ENCODE data around the gene LGALS14.

LGALS14 gene

DNA sequence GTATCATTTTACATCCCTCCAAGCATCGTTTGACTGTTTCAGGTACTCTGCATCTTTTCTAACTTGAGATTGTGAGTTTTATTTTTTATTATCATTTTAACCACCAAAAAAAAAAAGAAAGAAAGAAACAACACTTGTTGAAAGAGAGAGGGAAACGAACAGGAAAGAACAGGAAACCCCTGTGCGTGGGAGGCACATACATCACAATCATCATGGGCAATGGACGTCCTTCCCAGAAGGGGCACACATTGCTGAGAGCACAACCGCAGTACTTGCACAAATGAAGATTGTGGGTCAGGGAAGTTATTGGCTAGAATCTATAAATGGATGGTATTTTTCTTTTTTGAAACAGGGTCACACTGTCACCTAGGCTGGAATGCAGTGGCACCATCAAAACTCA, 31.8 kb downstream of the LGALS14 start:
- no peak overlapping the region for H3K27ac ChIP-seq
- TF ChIP-seq, protein P1, sequence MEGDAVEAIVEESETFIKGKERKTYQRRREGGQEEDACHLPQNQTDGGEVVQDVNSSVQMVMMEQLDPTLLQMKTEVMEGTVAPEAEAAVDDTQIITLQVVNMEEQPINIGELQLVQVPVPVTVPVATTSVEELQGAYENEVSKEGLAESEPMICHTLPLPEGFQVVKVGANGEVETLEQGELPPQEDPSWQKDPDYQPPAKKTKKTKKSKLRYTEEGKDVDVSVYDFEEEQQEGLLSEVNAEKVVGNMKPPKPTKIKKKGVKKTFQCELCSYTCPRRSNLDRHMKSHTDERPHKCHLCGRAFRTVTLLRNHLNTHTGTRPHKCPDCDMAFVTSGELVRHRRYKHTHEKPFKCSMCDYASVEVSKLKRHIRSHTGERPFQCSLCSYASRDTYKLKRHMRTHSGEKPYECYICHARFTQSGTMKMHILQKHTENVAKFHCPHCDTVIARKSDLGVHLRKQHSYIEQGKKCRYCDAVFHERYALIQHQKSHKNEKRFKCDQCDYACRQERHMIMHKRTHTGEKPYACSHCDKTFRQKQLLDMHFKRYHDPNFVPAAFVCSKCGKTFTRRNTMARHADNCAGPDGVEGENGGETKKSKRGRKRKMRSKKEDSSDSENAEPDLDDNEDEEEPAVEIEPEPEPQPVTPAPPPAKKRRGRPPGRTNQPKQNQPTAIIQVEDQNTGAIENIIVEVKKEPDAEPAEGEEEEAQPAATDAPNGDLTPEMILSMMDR (conservative IDR thresholded peaks at IDR 0.05): no peak
- no peak for TF ChIP-seq ZFX (IDR thresholded peaks at IDR 0.05)

DNA sequence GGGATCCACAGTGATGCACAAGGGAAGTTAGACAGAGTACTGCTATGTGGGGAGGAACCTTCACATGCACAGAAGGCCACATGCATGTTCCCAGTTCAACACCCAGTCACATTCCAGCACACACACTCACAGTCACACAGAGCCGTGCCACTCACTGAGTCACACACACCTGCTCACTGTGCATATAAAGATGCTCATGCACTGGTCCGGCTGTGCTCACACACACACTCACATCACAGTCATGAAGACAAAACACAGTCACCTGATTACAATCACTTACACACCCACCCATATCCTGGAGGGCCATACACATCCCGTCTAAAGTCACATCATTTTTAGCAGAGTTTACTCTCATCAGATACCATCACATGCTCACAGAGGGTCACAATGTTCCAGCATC, 33.1 kb downstream of the LGALS14 start:
- H3K27ac ChIP-seq: no peak overlapping the region
- TF ChIP-seq, protein P1 (conservative IDR thresholded peaks at IDR 0.05): no peak
- TF ChIP-seq ZFX (IDR thresholded peaks at IDR 0.05): no peak

DNA sequence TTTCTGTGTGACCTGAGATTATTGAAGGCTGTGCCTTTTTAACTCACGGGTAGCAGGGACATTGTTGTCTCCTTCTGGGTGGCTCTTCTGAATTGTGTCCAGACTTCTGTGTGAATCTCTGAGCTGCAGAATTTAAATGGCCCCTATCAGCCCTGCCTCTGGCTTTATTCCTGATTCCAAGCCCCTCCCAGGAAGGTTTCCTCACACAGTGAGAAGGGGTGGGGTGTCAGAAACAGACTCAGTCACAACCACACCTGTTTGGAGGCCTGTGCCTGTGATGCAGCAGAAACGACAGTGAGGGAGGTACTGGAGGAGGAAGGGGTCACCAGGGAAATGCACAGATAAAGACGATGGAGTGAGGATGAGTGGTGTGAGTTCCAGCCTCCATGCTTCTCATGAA, 33.6 kb downstream of the LGALS14 start, which contains the start of gene CLC:
Gene CLC, minus strand, starts transcription at position 139 of the 400 bp plus-strand sequence. Its CDS starts 77 bp downstream, at position 62.
- no peak within 1 kb of the TSS for H3K27ac ChIP-seq
- TF ChIP-seq ZFX (IDR thresholded peaks at IDR 0.05): no peak
- TF ChIP-seq, protein P1 (conservative IDR thresholded peaks at IDR 0.05): no peak

DNA sequence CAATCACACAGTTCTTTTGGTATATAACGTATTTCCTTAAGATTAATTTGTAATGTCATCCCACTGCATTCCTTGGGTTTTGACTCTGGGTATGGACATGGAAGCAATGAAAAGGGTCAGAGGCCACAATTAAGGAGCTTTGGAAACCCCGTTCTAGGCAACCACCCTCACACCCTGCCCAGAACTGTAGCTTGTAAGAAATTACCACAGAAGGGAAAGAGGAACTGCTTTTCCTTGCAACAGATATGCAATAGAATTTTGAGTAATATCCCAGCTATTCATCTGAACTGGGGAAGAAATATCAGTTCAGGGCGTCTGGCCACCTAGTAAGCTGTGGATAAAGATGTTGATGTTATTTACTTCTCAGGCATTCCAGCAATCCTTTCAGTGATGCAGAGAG, 34.5 kb downstream of the LGALS14 start:
- H3K27ac ChIP-seq: no peak overlapping the region

DNA sequence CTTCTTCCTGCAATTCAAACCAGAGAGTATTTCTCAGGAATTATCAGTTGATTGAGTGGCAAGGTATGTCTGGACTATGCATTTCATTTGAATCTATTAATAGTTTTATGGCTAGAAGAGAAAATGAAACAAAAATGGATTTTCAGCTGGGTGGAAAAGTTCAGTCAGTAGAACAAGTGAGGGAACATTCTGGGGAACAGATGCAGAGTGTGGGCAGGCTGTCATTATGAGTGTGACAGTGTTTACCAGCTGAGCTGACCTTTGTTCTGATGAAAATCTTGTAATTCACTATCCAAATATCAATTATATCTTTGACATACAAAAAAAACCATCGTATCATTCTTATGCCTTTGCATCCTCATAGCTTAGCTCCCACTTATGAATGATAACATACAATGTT, 36.1 kb downstream of the LGALS14 start:
- no peak overlapping the region for H3K27ac ChIP-seq
- no peak for TF ChIP-seq ZFX (IDR thresholded peaks at IDR 0.05)
- TF ChIP-seq, protein P1 (conservative IDR thresholded peaks at IDR 0.05): no peak

More for the DNA sequence above, 34.5 kb downstream of the LGALS14 start:
- no peak for TF ChIP-seq ZFX (IDR thresholded peaks at IDR 0.05)
- TF ChIP-seq, protein P1 (conservative IDR thresholded peaks at IDR 0.05): no peak

DNA sequence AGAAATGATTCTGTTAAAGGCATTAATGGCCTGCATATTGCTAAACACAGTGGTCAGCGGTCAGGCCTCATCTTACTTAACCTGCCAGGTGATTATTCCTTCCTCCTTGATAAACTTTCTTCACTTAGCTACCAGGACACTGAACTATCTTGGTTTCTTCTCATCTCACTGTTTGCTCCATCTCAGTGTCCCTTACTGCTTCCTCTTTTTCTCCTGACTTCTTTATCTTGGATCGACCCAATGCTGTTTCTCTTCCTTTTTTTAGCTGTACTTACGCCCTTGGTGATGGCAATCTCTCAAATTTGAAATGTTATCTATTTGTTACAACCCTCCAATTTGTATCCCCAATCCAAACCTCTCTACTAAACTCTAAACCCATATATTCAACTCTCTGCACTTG, 41.4 kb downstream of the LGALS14 start:
- no peak overlapping the region for H3K27ac ChIP-seq
- no peak for TF ChIP-seq ZFX (IDR thresholded peaks at IDR 0.05)
- TF ChIP-seq, protein P1 (conservative IDR thresholded peaks at IDR 0.05): no peak

DNA sequence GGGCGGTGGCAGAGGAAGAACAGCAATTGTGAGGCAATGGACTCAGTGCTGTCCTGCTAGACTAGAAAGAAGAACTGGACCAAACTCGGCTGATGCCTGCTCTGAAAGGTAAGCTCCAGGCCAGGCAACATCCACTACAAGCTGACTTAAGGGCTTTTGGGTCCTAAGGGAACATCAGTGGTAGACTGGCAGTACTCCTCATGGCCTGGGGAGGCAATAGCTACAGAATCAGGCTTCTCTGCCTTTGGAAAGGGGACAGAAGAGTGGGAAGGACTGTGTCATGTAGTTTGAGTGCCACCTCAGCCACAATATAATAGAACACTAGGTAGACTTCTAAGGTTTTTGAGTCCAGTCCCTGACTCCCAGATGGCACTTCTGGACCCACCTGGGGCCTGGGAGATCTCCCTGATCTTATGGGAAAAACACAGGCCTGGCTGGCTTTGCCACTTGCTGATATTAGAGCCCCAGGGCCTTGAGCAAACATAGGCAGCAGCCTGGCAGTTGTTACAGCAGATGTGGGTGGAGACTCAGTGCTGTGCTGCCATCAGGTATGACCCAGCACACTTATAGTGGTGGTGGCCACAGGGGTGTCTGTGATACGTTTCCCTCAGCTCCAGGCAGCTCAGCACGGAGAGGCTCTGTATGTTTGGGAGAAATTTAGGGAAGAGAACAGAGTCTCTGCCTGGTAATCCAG, 42.7 kb downstream of the LGALS14 start:
- TF ChIP-seq ZFX (IDR thresholded peaks at IDR 0.05): no peak
- TF ChIP-seq, protein P1 (conservative IDR thresholded peaks at IDR 0.05): no peak; the same call in 1 of the 2 replicates
- H3K27ac ChIP-seq: no peak overlapping the region
